ENCODE results near the gene GTF2H1. TPM values are rescaled to one million over a fixed set of nuclear protein-coding genes. Genes with fewer than 3 reads are reported as not detected.

Gene GTF2H1
- total and polyA plus RNA-seq, 2 donors from 2014 or later: 21.4 to 43.2 TPM

GRCh38 chr11:18392434-18393321 lies 70.3 kb downstream of the GTF2H1 start:
- Histone ChIP-seq H3K4me1 (ENCODE audit: control insufficient read depth in 2 of 3, insufficient read depth in 2 of 3, low read depth in 1 of 3, low read length in 3 of 3) (peaks cover 0 to 13% (median 10%) of the 10 kb centered on the region in 3 donors), H3K27ac (ENCODE audit: low read depth in 2 of 2, low read length in 2 of 2) (no peak overlapping the region), H3K9ac (ENCODE audit: low read length in 3 of 3) (no peak overlapping the region), H3K27me3 (ENCODE audit: control insufficient read depth, insufficient read depth, low read length) (no peaks in the 10 kb centered on the region), H3K36me3 (ENCODE audit: control insufficient read depth in 2 of 3, insufficient read depth in 3 of 3, low read length in 3 of 3) (peaks cover 0 to 5% (median 0%) of the 10 kb centered on the region in 3 donors), H3K4me3 (ENCODE audit: low read length in 3 of 3) (no peak overlapping the region), H3K9me3 (ENCODE audit: control insufficient read depth in 2 of 3, insufficient read depth in 1 of 3, low read length in 3 of 3) (no peaks in the 10 kb centered on the region)
- TF ChIP-seq, protein P1, sequence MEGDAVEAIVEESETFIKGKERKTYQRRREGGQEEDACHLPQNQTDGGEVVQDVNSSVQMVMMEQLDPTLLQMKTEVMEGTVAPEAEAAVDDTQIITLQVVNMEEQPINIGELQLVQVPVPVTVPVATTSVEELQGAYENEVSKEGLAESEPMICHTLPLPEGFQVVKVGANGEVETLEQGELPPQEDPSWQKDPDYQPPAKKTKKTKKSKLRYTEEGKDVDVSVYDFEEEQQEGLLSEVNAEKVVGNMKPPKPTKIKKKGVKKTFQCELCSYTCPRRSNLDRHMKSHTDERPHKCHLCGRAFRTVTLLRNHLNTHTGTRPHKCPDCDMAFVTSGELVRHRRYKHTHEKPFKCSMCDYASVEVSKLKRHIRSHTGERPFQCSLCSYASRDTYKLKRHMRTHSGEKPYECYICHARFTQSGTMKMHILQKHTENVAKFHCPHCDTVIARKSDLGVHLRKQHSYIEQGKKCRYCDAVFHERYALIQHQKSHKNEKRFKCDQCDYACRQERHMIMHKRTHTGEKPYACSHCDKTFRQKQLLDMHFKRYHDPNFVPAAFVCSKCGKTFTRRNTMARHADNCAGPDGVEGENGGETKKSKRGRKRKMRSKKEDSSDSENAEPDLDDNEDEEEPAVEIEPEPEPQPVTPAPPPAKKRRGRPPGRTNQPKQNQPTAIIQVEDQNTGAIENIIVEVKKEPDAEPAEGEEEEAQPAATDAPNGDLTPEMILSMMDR (IDR thresholded peaks at IDR 0.05; ENCODE audit: borderline replicate concordance, extremely low read depth, insufficient read depth): no peak
- DNase-seq: no peak
- intact Hi-C loops (cut with DNase I): no loop called here
- no peak for FAIRE-seq

GRCh38 chr11:18393581-18394274 lies 71.4 kb downstream of the GTF2H1 start:
- no peak for FAIRE-seq
- Histone ChIP-seq H3K27me3 (ENCODE audit: control insufficient read depth, insufficient read depth, low read length) (no peaks in the 10 kb centered on the region), H3K36me3 (ENCODE audit: control insufficient read depth in 2 of 3, insufficient read depth in 3 of 3, low read length in 3 of 3) (peaks cover 0 to 10% (median 4%) of the 10 kb centered on the region in 3 donors), H3K4me3 (ENCODE audit: low read length in 3 of 3) (peak overlapping the region; percentile 47 to 56 (median 55)), H3K4me1 (ENCODE audit: control insufficient read depth in 2 of 3, insufficient read depth in 2 of 3, low read depth in 1 of 3, low read length in 3 of 3) (peaks cover 0 to 13% (median 10%) of the 10 kb centered on the region in 3 donors), H3K9me3 (ENCODE audit: control insufficient read depth in 2 of 3, insufficient read depth in 1 of 3, low read length in 3 of 3) (no peaks in the 10 kb centered on the region), H3K27ac (ENCODE audit: low read depth in 2 of 2, low read length in 2 of 2) (peak overlapping the region; percentile 98), H3K9ac (ENCODE audit: low read length in 3 of 3) (peak overlapping the region; percentile 35 to 78 (median 51))
- TF ChIP-seq, protein P1 (IDR thresholded peaks at IDR 0.05; ENCODE audit: borderline replicate concordance, extremely low read depth, insufficient read depth): no peak
- intact Hi-C loops (cut with DNase I): no loop called here
- peak in 1 of 5 donors; percentile 60 for DNase-seq

DNA sequence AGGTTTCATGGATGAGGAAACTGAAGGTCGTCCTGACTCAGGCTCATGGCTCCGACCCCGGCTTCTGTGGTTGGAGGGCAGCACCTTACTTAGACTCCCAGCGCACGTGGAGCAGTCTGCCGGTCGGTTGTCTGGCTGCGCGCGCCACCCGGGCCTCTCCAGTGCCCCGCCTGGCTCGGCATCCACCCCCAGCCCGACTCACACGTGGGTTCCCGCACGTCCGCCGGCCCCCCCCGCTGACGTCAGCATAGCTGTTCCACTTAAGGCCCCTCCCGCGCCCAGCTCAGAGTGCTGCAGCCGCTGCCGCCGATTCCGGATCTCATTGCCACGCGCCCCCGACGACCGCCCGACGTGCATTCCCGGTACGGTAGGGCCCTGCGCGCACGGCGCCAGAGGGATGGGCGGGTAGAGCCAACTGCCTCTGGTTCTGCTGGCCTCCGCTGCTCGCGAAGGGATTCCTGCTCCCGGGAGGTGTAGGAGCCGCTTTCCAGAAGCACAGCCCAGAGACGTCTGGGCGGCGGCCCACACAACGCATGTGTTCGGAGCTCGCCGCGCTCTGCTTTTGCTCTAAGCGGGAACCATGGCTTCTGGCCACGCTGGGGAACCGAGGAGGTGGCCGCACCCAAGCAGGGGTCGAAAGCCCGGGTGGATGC lies 72.0 kb downstream of the GTF2H1 start, which contains the start of gene LDHA:
LDHA (plus strand) TSS at position 289 of the 653 bp plus-strand sequence. CDS start 2,280 bp downstream, outside the sequence.
- peak within 1 kb of the TSS; percentile 37 to 97 (median 93) for H3K9ac ChIP-seq (ENCODE audit: low read length in 3 of 3)
- peaks cover 0 to 13% (median 10%) of the 10 kb centered on the region in 3 donors for H3K4me1 ChIP-seq (ENCODE audit: control insufficient read depth in 2 of 3, insufficient read depth in 2 of 3, low read depth in 1 of 3, low read length in 3 of 3)
- TF ChIP-seq, protein P1 (IDR thresholded peaks at IDR 0.05; ENCODE audit: borderline replicate concordance, extremely low read depth, insufficient read depth): peak; percentile 4
- peak; percentile 94 to 100 (median 96) for DNase-seq
- peaks cover 0 to 17% (median 11%) of the 10 kb centered on the region in 3 donors for H3K36me3 ChIP-seq (ENCODE audit: control insufficient read depth in 2 of 3, insufficient read depth in 3 of 3, low read length in 3 of 3)
- peak within 1 kb of the TSS; percentile 98 for H3K27ac ChIP-seq (ENCODE audit: low read depth in 2 of 2, low read length in 2 of 2)
- peak within 1 kb of the TSS; percentile 63 to 100 (median 83) for H3K4me3 ChIP-seq (ENCODE audit: low read length in 3 of 3)
- H3K9me3 ChIP-seq (ENCODE audit: control insufficient read depth in 2 of 3, insufficient read depth in 1 of 3, low read length in 3 of 3): no peaks in the 10 kb centered on the region
- intact Hi-C loops (cut with DNase I): no loop called here
- FAIRE-seq: no peak
- H3K27me3 ChIP-seq (ENCODE audit: control insufficient read depth, insufficient read depth, low read length): no peaks in the 10 kb centered on the region

Data from kidney (tissue), 14 donors.